GM21447 (cell line): ENCODE measurements around the gene RNF180.
"Not testable (repeated sequence)": the region's sequence is repeated elsewhere in the genome, so short reads cannot be mapped to it uniquely, and the experiment has no call there.

Experiments
- ATAC-seq: cut with Tn5 transposase; IDR thresholded peaks from one replicate; pipeline ENCODE4 v1.9.1; 2021; ENCODE audit not compliant: unreplicated experiment

Gene RNF180

GRCh38 chr5:64364426-64364825 is 198.8 kb downstream of the RNF180 start:
- ATAC-seq: no peak

GRCh38 chr5:64384765-64385164 is 219.1 kb downstream of the RNF180 start:
- ATAC-seq: no peak

GRCh38 chr5:64397552-64397951 is 231.9 kb downstream of the RNF180 start:
- no peak for ATAC-seq

- not testable (repeated sequence) for ATAC-seq
Observed at GRCh38 chr5:64398735-64399134, 233.1 kb downstream of the RNF180 start.

- not testable (repeated sequence) for ATAC-seq
Observed at GRCh38 chr5:64407103-64407825, 241.6 kb downstream of the RNF180 start.

GRCh38 chr5:64417390-64417789 is 251.7 kb downstream of the RNF180 start:
- ATAC-seq: no peak

GRCh38 chr5:64418013-64418412 is 252.4 kb downstream of the RNF180 start:
- no peak for ATAC-seq
